HEK293 (cell line): ENCODE data around the gene BCL2L13.

Experiments used
- GFI1B ChIP-seq: fragments of 450-650 bp; formaldehyde crosslinking; IDR thresholded peaks from 2 replicates; pipeline ENCODE4 v1.5.1; 2016; ENCODE audit warnings: missing biosample characterization, missing genetic modification characterization
- SETDB1 ChIP-seq: IDR thresholded peaks from one replicate; pipeline ENCODE4 v1.6.1; 2017; ENCODE audit warnings: mild to moderate bottlenecking, low read length, moderate library complexity, mixed read lengths; ENCODE audit not compliant: insufficient read length
- ZNF274 ChIP-seq, 2 experiments: fragments of 200-500 bp in 1 of 2; fragments of 450-650 bp in 1 of 2; sonication (Bioruptor generic) in 1 of 2; formaldehyde crosslinking in 1 of 2; IDR thresholded peaks; 2 replicates each; pipeline versions ENCODE4 v1.5.1 to v1.6.1; 2014 to 2016; ENCODE audit warnings: borderline replicate concordance in 1 of 2, inconsistent platforms in 1 of 2, low read length in 1 of 2, missing biosample characterization in 1 of 2, missing genetic modification characterization in 1 of 2
- ZNF530 ChIP-seq: fragments of 450-650 bp; formaldehyde crosslinking; IDR thresholded peaks from 2 replicates; pipeline ENCODE4 v1.5.1; 2016; ENCODE audit warnings: low read depth, missing biosample characterization, missing genetic modification characterization
- ZNF670 ChIP-seq: fragments of 450-650 bp; formaldehyde crosslinking; IDR thresholded peaks from 2 replicates; pipeline ENCODE4 v1.5.1; 2016; ENCODE audit warnings: missing biosample characterization, missing genetic modification characterization, low read depth
- ZNF76 ChIP-seq: fragments of 450-650 bp; formaldehyde crosslinking; IDR thresholded peaks from 2 replicates; pipeline ENCODE4; 2016; ENCODE audit warnings: low read depth, missing biosample characterization, missing genetic modification characterization, borderline replicate concordance
- TF ChIP-seq, protein P1 (sequence below): fragments of 450-650 bp; formaldehyde crosslinking; IDR thresholded peaks from 2 replicates; pipeline ENCODE4 v1.5.1; 2016; ENCODE audit warnings: missing biosample characterization, missing genetic modification characterization
- TF ChIP-seq, protein P2 (sequence below): fragments of 450-650 bp; formaldehyde crosslinking; IDR thresholded peaks from 2 replicates; pipeline ENCODE4 v1.5.1; 2016; ENCODE audit warnings: missing biosample characterization, missing genetic modification characterization
- TF ChIP-seq, protein P3 (sequence below): fragments of 450-650 bp; formaldehyde crosslinking; IDR thresholded peaks from 2 replicates; pipeline ENCODE4; 2016; ENCODE audit warnings: missing biosample characterization, missing genetic modification characterization

DNA sequence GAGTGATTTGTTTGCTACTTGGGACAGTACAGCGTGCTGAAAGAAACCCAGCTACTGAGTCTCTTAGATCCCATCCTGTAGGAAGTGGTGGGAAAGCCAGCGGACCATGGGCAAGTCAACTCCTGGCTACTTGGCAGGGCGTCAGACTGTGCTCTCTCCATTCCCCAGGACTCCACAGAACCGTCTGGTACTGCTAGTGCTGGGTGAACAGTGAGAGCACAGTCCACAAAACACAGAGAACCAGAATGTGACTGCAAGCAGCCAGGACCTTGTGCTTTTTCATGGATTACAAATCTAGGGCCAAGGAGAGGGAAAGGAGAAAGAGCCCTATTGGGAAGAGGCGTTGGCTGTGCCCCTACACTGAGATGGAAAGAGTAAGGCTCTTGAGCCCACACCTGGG is 125.5 kb downstream of the BCL2L13 start:
- TF ChIP-seq, protein P1, sequence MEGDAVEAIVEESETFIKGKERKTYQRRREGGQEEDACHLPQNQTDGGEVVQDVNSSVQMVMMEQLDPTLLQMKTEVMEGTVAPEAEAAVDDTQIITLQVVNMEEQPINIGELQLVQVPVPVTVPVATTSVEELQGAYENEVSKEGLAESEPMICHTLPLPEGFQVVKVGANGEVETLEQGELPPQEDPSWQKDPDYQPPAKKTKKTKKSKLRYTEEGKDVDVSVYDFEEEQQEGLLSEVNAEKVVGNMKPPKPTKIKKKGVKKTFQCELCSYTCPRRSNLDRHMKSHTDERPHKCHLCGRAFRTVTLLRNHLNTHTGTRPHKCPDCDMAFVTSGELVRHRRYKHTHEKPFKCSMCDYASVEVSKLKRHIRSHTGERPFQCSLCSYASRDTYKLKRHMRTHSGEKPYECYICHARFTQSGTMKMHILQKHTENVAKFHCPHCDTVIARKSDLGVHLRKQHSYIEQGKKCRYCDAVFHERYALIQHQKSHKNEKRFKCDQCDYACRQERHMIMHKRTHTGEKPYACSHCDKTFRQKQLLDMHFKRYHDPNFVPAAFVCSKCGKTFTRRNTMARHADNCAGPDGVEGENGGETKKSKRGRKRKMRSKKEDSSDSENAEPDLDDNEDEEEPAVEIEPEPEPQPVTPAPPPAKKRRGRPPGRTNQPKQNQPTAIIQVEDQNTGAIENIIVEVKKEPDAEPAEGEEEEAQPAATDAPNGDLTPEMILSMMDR, result no peak
- TF ChIP-seq ZNF530 (tag by site-specific recombination), result no peak
- TF ChIP-seq, protein P2, sequence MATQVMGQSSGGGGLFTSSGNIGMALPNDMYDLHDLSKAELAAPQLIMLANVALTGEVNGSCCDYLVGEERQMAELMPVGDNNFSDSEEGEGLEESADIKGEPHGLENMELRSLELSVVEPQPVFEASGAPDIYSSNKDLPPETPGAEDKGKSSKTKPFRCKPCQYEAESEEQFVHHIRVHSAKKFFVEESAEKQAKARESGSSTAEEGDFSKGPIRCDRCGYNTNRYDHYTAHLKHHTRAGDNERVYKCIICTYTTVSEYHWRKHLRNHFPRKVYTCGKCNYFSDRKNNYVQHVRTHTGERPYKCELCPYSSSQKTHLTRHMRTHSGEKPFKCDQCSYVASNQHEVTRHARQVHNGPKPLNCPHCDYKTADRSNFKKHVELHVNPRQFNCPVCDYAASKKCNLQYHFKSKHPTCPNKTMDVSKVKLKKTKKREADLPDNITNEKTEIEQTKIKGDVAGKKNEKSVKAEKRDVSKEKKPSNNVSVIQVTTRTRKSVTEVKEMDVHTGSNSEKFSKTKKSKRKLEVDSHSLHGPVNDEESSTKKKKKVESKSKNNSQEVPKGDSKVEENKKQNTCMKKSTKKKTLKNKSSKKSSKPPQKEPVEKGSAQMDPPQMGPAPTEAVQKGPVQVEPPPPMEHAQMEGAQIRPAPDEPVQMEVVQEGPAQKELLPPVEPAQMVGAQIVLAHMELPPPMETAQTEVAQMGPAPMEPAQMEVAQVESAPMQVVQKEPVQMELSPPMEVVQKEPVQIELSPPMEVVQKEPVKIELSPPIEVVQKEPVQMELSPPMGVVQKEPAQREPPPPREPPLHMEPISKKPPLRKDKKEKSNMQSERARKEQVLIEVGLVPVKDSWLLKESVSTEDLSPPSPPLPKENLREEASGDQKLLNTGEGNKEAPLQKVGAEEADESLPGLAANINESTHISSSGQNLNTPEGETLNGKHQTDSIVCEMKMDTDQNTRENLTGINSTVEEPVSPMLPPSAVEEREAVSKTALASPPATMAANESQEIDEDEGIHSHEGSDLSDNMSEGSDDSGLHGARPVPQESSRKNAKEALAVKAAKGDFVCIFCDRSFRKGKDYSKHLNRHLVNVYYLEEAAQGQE (tag by site-specific recombination), result no peak
- TF ChIP-seq ZNF274 (IDR thresholded peaks at IDR 0.05; ENCODE audit: low read length), result no peak
- no peak for TF ChIP-seq ZNF274 (tag by site-specific recombination; IDR thresholded peaks at IDR 0.05; ENCODE audit: borderline replicate concordance)
- no peak for TF ChIP-seq ZNF670 (tag by site-specific recombination)
- no peak for TF ChIP-seq GFI1B (tag by site-specific recombination)
- TF ChIP-seq ZNF76 (tag by site-specific recombination), result no peak
- TF ChIP-seq SETDB1, result no peak
- TF ChIP-seq, protein P3, sequence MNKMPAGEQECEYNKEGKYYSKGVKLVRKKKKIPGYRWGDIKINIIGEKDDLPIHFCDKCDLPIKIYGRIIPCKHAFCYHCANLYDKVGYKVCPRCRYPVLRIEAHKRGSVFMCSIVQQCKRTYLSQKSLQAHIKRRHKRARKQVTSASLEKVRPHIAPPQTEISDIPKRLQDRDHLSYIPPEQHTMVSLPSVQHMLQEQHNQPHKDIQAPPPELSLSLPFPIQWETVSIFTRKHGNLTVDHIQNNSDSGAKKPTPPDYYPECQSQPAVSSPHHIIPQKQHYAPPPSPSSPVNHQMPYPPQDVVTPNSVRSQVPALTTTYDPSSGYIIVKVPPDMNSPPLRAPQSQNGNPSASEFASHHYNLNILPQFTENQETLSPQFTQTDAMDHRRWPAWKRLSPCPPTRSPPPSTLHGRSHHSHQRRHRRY (tag by site-specific recombination), result no peak
